Caco-2 (cell line): ENCODE measurements around the gene RPL31. TPM values are rescaled to one million over a fixed set of nuclear protein-coding genes. Genes with fewer than 3 reads are reported as not detected.

ENCODE experiments used
- BruUV-seq: library from RNA; stranded (reverse); fragments of 400-500 nt; replicated peaks from 2 replicates; lab custom pipeline; 2021; lab: Mats Ljungman, UMichigan
- CTCF ChIA-PET: fragments of 300-600 bp; sonication (Branson Sonifier 250); formaldehyde crosslinking; loops from one replicate; lab custom pipeline; 2022; ENCODE audit warnings: antibody characterized with exemption; lab: Charles Lee
- POLR2A ChIA-PET: fragments of 300-600 bp; sonication (Branson Sonifier 250); formaldehyde crosslinking; loops from one replicate; lab custom pipeline; 2022; ENCODE audit warnings: antibody characterized with exemption; lab: Charles Lee
- DNase-seq, 2 experiments: peaks; one replicate each; pipeline versions ENCODE4 v3.0.0 to v3.0.0-alpha.2; 2020 to 2022
- H3K27me3 ChIP-seq: replicated peaks from 2 replicates; pipeline ENCODE4 v1.6.0; 2011; ENCODE audit warnings: low read length; ENCODE audit not compliant: control insufficient read depth, insufficient read depth
- H3K36me3 ChIP-seq: 2 replicates; pipeline ENCODE4 v1.5.1; 2011; ENCODE audit warnings: low read length; ENCODE audit not compliant: control insufficient read depth, insufficient read depth
- H3K4me1 ChIP-seq: fragments of 250-450 bp; sonication (Bioruptor Pico); 2 replicates; pipeline ENCODE4 v1.5.1; 2020; ENCODE audit warnings: mild to moderate bottlenecking
- H3K4me3 ChIP-seq: 2 replicates; pipeline ENCODE4 v1.5.1; 2011; ENCODE audit warnings: low read depth, mild to moderate bottlenecking, control low read depth, low read length
- H3K9me3 ChIP-seq: fragments of 250-450 bp; sonication (Bioruptor Pico); 2 replicates; pipeline ENCODE4 v1.5.1; 2020; ENCODE audit warnings: mild to moderate bottlenecking, moderate library complexity
- H3K27ac Mint-ChIP-seq: one replicate; pipeline ENCODE4 v1.8.0; 2022; ENCODE audit warnings: mixed read lengths; ENCODE audit not compliant: unreplicated experiment
- H3K27me3 Mint-ChIP-seq: one replicate; pipeline ENCODE4 v1.8.0; 2022; ENCODE audit warnings: mixed read lengths; ENCODE audit not compliant: insufficient read depth, unreplicated experiment
- H3K36me3 Mint-ChIP-seq: one replicate; pipeline ENCODE4 v1.8.0; 2022; ENCODE audit warnings: mild to moderate bottlenecking, mixed read lengths; ENCODE audit not compliant: insufficient read depth, unreplicated experiment
- H3K4me1 Mint-ChIP-seq: one replicate; pipeline ENCODE4 v1.8.0; 2022; ENCODE audit warnings: low read depth, mixed read lengths; ENCODE audit not compliant: unreplicated experiment
- H3K4me3 Mint-ChIP-seq: one replicate; pipeline ENCODE4 v1.8.0; 2022; ENCODE audit warnings: mild to moderate bottlenecking, moderate library complexity, mixed read lengths; ENCODE audit not compliant: unreplicated experiment
- H3K9me3 Mint-ChIP-seq: one replicate; pipeline ENCODE4 v1.8.0; 2022; ENCODE audit warnings: mixed read lengths; ENCODE audit not compliant: unreplicated experiment
- CTCF ChIP-seq, 2 experiments: fragments of 200-600 bp in 1 of 2; IDR thresholded peaks; 1 replicate in 1 of 2; 2 replicates in 1 of 2; pipeline versions ENCODE4 v1.5.1 to v1.8.0; 2011 to 2022; ENCODE audit warnings: antibody characterized with exemption in 1 of 2, control low read depth in 1 of 2, inconsistent platforms in 1 of 2, low read depth in 1 of 2, low read length in 1 of 2, mild to moderate bottlenecking in 1 of 2, moderate library complexity in 1 of 2; ENCODE audit not compliant: insufficient read depth in 1 of 2, severe bottlenecking in 1 of 2, unreplicated experiment in 1 of 2
- intact Hi-C: fragments of 100-400 bp; cut with micrococcal nuclease; formaldehyde crosslinking; loops from one replicate; pipeline ENCODE4 v1.10.0; 2022; ENCODE audit not compliant: unreplicated experiment
- total RNA-seq: library from RNA; stranded (reverse); gene quantifications from 2 replicates; pipeline ENCODE4 v1.2.3, GENCODE V29; 2022

The RPL31 gene
- total RNA-seq, 1 experiment from 2014 or later: 2,026 TPM

GRCh38 chr2:101053117-101053516 is 51.0 kb downstream of the RPL31 start:
- no peaks in the 10 kb centered on the region for H3K9me3 ChIP-seq
- H3K27me3 Mint-ChIP-seq: no peaks in the 10 kb centered on the region
- no peaks in the 10 kb centered on the region for H3K9me3 Mint-ChIP-seq
- H3K36me3 Mint-ChIP-seq: peaks cover 46% of the 10 kb centered on the region
- no peak overlapping the region for H3K4me3 Mint-ChIP-seq
- DNase-seq: no peak
- no peaks in the 10 kb centered on the region; the same call in 1 of the 2 replicates for H3K36me3 ChIP-seq
- POLR2A ChIA-PET: no interaction called here
- intact Hi-C loops: no loop called here
- no TSS peak for BruUV-seq
- no peaks in the 10 kb centered on the region; the same call in 1 of the 2 replicates for H3K27me3 ChIP-seq
- no peak overlapping the region for H3K27ac Mint-ChIP-seq
- H3K4me1 Mint-ChIP-seq: no peaks in the 10 kb centered on the region
- H3K4me1 ChIP-seq: no peaks in the 10 kb centered on the region
- CTCF ChIA-PET: no interaction called here
- H3K4me3 ChIP-seq: no peak overlapping the region
- no peak for TF ChIP-seq CTCF (IDR thresholded peaks at IDR 0.05; ENCODE audit: insufficient read depth in 1 of 2, low read depth in 1 of 2, low read length in 1 of 2, severe bottlenecking in 1 of 2, unreplicated experiment in 1 of 2)

Other genes starting within 250 kb of the RPL31 start
- 2.8 and 3.6 TPM in 2 replicates for gene NPAS2, start 182.2 kb upstream of the RPL31 start, total RNA-seq
- 29.3 and 29.5 TPM in 2 replicates for gene TBC1D8, start 149.1 kb downstream of the RPL31 start, total RNA-seq